Stimulated activated naive CD8-positive, alpha-beta T cell treated with anti-CD3 and anti-CD28 coated beads, Interleukin-15, Interleukin-2, amounts not matched to agents 100 ng/mL and 50 ng/mL, for 24 hours (primary cell): ENCODE measurements around the gene SLC44A2.
A peak's percentile ranks its signal among the peaks of the same experiment; 100 is the strongest.
"Not testable (repeated sequence)": the region's sequence is repeated elsewhere in the genome, so short reads cannot be mapped to it uniquely, and the experiment has no call there.

Source experiments
- H3K27ac Mint-ChIP-seq: one replicate; pipeline ENCODE4 v1.8.0; 2021; ENCODE audit warnings: mild to moderate bottlenecking, mixed read lengths
- H3K27me3 Mint-ChIP-seq: one replicate; pipeline ENCODE4 v1.8.0; 2021; ENCODE audit warnings: mixed read lengths
- H3K36me3 Mint-ChIP-seq: one replicate; pipeline ENCODE4 v1.8.0; 2021; ENCODE audit warnings: low read depth, mixed read lengths
- H3K4me1 Mint-ChIP-seq: one replicate; pipeline ENCODE4 v1.8.0; 2021; ENCODE audit warnings: low read depth, mixed read lengths
- H3K4me3 Mint-ChIP-seq: one replicate; pipeline ENCODE4 v1.8.0; 2021; ENCODE audit warnings: mild to moderate bottlenecking, mixed read lengths
- H3K9me3 Mint-ChIP-seq: one replicate; pipeline ENCODE4 v1.8.0; 2021; ENCODE audit warnings: mixed read lengths

SLC44A2 gene

DNA sequence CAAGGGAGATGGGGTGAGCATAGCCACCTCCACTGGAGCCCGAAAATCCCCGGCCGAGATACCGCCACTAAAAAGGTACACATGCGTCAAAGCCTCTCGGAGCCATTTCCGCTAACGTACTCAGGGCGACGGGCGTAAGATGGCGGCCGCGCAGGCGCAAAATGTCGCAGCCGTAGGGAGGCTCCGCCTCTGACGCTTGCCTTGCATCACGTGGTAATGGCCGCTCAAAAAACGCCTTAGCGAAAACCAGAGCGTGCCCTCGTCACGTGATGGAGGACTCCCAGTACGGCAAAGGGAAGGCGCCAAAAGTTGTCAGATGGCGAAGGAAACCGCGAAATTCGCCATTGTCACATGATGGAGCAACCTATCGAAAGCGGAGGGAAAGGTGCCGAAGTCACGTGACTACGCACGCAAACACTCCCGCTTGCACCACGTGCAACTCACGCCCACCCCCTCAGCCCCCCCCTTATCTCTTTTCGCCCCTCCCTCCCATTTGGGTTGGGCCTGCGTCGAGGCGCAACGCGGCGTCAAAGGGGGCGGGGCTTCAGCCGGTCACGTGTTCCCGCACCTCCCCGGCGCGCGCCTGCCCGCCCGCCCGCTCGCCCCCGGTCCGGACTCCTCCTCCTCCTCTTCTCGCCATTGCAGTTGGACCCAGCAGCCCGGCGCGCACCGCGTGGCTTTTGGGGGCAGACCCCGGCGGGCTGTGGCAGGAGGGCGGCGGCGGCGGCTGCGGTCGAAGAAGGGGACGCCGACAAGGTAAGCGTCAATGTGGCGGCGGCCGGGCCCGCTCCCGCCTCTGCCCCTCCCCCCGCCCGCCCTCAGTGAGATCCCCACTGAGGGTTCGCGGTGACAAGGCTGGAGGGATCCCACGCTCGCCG lies 28.6 kb downstream of the SLC44A2 start, which contains the start of gene ILF3:
Gene ILF3 (plus strand): TSS at position 615 of the 878 bp plus-strand sequence. CDS start 16,260 bp downstream, outside the sequence.
- no peaks in the 10 kb centered on the region for H3K9me3 Mint-ChIP-seq
- peak within 1 kb of the TSS; percentile 98 for H3K27ac Mint-ChIP-seq
- peaks cover 41% of the 10 kb centered on the region for H3K36me3 Mint-ChIP-seq
- peaks cover 3% of the 10 kb centered on the region for H3K27me3 Mint-ChIP-seq
- peak within 1 kb of the TSS; percentile 99 for H3K4me3 Mint-ChIP-seq
- peaks cover 63% of the 10 kb centered on the region for H3K4me1 Mint-ChIP-seq

- Mint-ChIP-seq H3K4me1 (peaks cover 68% of the 10 kb centered on the region), H3K9me3 (no peaks in the 10 kb centered on the region), H3K27me3 (peaks cover 3% of the 10 kb centered on the region), H3K4me3 (peak overlapping the region; percentile 99), H3K27ac (peak overlapping the region; percentile 98), H3K36me3 (peaks cover 44% of the 10 kb centered on the region)
These were observed 29.5 kb downstream of the SLC44A2 start for GRCh38 chr19:10654610-10655456.

- Mint-ChIP-seq H3K27ac (peak overlapping the region; percentile 98), H3K36me3 (peaks cover 50% of the 10 kb centered on the region), H3K4me3 (peak overlapping the region; percentile 99), H3K27me3 (peaks cover 3% of the 10 kb centered on the region), H3K4me1 (peaks cover 74% of the 10 kb centered on the region), H3K9me3 (no peaks in the 10 kb centered on the region)
These were observed 30.3 kb downstream of the SLC44A2 start for GRCh38 chr19:10655457-10656312.

DNA sequence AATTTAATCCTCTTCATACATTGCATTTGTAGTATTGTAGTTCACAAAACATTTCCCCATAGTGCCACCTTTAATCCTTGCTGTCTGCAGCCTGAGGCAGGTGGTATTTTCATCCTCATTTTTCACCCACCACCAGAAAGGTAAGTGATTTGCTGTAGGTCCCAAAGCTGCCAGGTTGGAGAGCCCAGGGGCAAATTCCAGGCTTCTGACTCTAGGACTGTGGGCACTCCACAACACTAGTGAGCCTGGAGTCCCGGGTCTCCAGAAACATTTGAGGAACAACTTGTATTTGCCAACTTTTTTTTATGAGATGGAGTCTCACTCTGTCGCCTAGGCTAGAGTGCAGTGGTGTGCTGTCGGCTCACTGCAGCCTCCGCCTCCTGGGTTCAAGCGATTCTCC lies 35.0 kb downstream of the SLC44A2 start:
- Mint-ChIP-seq H3K9me3 (no peaks in the 10 kb centered on the region), H3K27ac (peak overlapping the region; percentile 70), H3K4me1 (peaks cover 73% of the 10 kb centered on the region), H3K4me3 (no peak overlapping the region), H3K36me3 (peaks cover 50% of the 10 kb centered on the region), H3K27me3 (no peaks in the 10 kb centered on the region)

DNA sequence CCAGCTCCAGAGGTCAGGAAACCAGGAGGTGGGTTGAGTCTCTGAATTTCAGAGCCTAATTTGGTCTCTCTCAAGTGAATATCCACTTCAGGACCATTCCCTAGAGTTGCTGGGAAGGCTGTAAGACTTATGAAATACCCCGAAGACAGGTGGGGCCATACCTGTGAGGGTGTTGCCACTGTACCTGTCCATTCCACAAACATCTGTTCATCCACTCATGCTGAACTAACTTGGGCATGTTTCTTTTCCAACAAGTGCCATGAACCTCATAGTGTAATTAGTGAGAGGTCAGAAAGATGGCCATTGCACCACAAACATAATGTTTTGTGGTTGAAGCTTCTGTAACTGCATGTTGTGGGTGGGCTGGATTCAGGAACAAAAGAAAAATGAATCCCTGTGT lies 36.6 kb downstream of the SLC44A2 start:
- Mint-ChIP-seq H3K4me1 (peaks cover 67% of the 10 kb centered on the region), H3K9me3 (no peaks in the 10 kb centered on the region), H3K4me3 (peak overlapping the region; percentile 36), H3K36me3 (peaks cover 42% of the 10 kb centered on the region), H3K27me3 (no peaks in the 10 kb centered on the region), H3K27ac (peak overlapping the region; percentile 84)

DNA sequence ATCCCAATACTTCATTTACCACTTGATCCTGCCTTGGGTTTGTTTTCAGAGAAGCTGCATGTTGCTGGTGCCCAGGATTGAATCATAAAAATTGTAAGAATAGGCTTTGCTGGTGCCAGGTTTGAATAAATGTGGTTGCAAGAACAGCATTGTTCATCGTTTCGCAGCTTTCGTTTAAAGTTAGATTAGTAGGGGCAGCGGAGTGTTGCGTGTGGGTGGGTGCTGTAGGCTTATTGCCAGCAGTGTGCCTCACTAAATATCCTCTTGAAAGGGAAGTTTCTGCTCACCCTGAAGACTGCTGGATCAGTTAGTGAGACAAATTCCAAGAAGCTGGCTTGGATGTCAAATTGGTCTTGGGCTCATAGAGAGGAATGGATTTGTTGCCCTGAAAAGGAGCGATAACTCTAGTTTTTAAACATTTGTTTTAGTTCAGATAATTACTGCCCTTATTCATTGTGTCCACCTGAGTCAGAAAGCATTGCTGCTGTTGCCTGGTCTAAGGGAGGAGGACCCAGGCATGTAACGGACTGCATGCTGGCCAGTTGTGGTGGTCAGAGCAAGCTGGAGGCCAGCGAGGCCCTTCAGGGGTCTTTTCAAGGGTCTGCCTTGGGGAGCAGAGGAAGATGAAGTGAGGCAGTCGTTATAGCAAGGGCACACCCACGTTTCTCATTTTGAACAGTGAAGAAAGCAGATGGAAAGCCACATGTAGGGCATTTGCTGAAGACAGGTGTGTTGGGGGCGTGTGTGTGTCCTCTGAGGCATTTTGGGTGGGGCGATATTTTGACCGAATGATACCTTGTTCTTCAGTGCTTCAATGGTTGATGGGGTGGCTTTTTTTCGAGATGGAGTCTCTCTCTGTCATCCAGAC lies 37.3 kb downstream of the SLC44A2 start:
- peak overlapping the region; percentile 36 for H3K4me3 Mint-ChIP-seq
- peak overlapping the region; percentile 84 for H3K27ac Mint-ChIP-seq
- no peaks in the 10 kb centered on the region for H3K9me3 Mint-ChIP-seq
- H3K4me1 Mint-ChIP-seq: peaks cover 64% of the 10 kb centered on the region
- peaks cover 39% of the 10 kb centered on the region for H3K36me3 Mint-ChIP-seq
- H3K27me3 Mint-ChIP-seq: no peaks in the 10 kb centered on the region

DNA sequence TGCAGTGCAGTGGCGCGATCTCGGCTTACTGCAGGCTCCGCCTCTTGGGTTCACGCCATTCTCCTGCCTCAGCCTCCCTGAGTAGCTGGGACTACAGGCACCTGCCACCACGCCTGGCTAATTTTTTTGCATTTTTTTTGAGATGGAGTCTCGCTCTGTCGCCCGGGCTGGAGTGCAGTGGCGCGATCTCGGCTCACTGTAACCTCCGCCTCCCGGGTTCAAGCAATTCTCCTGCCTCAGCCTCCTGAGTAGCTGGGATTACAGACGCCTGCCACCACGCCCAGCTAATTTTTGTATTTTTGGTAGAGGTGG lies 37.9 kb downstream of the SLC44A2 start:
- not testable (repeated sequence) for H3K27ac Mint-ChIP-seq, H3K27me3 Mint-ChIP-seq, H3K4me3 Mint-ChIP-seq, H3K9me3 Mint-ChIP-seq
- Mint-ChIP-seq H3K4me1 (peaks cover 64% of the 10 kb centered on the region), H3K36me3 (peaks cover 43% of the 10 kb centered on the region)

DNA sequence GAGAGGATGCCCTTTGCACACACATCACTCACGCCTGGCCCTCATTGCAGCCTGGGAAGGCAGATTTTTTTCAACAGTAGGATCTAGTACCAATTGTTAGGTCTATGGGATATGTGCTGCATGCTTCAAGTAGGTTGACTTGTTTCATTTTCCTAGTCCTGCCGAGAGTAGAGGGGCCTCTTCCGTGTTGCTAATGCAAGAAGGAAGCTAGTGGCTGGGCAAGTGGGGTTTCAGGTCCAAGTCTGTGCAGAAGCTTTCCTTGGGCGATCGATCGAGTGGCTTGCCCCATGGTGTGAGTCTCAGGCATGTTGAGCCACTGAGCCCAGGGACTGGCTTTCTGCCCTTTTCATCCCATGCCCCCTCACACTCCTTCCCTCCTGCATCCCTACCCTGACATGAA lies 42.5 kb downstream of the SLC44A2 start:
- Mint-ChIP-seq H3K36me3 (peaks cover 51% of the 10 kb centered on the region), H3K27ac (peak overlapping the region; percentile 29), H3K9me3 (no peaks in the 10 kb centered on the region), H3K27me3 (no peaks in the 10 kb centered on the region), H3K4me1 (peaks cover 39% of the 10 kb centered on the region), H3K4me3 (no peak overlapping the region)

GRCh38 chr19:10669246-10669645 lies 43.9 kb downstream of the SLC44A2 start:
- Mint-ChIP-seq H3K27ac (no peak overlapping the region), H3K4me3 (no peak overlapping the region), H3K36me3 (peaks cover 58% of the 10 kb centered on the region), H3K9me3 (no peaks in the 10 kb centered on the region), H3K4me1 (peaks cover 29% of the 10 kb centered on the region), H3K27me3 (no peaks in the 10 kb centered on the region)

GRCh38 chr19:10670182-10670581 lies 44.8 kb downstream of the SLC44A2 start:
- Mint-ChIP-seq H3K27me3 (no peaks in the 10 kb centered on the region), H3K4me1 (peaks cover 29% of the 10 kb centered on the region), H3K9me3 (no peaks in the 10 kb centered on the region), H3K36me3 (peaks cover 66% of the 10 kb centered on the region), H3K27ac (no peak overlapping the region), H3K4me3 (no peak overlapping the region)

GRCh38 chr19:10670876-10671804 lies 45.8 kb downstream of the SLC44A2 start:
- H3K36me3 Mint-ChIP-seq: peaks cover 71% of the 10 kb centered on the region
- no peaks in the 10 kb centered on the region for H3K27me3 Mint-ChIP-seq
- H3K9me3 Mint-ChIP-seq: no peaks in the 10 kb centered on the region
- H3K27ac Mint-ChIP-seq: no peak overlapping the region
- no peak overlapping the region for H3K4me3 Mint-ChIP-seq
- H3K4me1 Mint-ChIP-seq: peaks cover 27% of the 10 kb centered on the region

- H3K9me3 Mint-ChIP-seq, H3K27me3 Mint-ChIP-seq, H3K27ac Mint-ChIP-seq, H3K4me3 Mint-ChIP-seq: not testable (repeated sequence)
- H3K36me3 Mint-ChIP-seq: peaks cover 69% of the 10 kb centered on the region
- H3K4me1 Mint-ChIP-seq: peaks cover 19% of the 10 kb centered on the region
These were observed 46.6 kb downstream of the SLC44A2 start for GRCh38 chr19:10671922-10672321.

- not testable (repeated sequence) for H3K27ac Mint-ChIP-seq, H3K9me3 Mint-ChIP-seq, H3K27me3 Mint-ChIP-seq, H3K4me1 Mint-ChIP-seq, H3K4me3 Mint-ChIP-seq
- peaks cover 84% of the 10 kb centered on the region for H3K36me3 Mint-ChIP-seq
These were observed 49.9 kb downstream of the SLC44A2 start for GRCh38 chr19:10675214-10675613.
